NCI-H82 treated with DMSO at 0.1 percent for 48 hours (cell line): ENCODE measurements around the gene LRMDA.

Experiments
- DNase-seq: peaks from one replicate; lab custom pipeline; 2025; ENCODE audit not compliant: unreplicated experiment; lab: John Stamatoyannopoulos, UW

The LRMDA gene

DNA sequence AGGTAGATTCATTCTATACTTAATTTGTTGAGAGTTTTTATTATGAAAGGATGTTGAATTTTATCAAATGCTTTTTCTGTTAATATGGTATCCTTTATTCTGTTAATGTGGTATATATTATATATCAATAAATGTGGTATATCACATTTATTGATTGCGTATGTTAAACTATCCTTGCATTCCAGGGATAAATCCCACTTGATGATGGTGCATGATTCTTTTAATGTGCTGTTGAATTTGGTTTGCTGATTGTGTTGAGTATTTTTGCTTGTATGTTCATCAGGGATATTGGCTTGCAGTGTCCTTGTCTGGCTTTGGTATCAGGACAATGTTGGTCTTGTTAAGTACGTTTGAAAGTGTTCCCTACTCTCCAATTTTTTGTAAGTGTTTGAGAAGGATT lies 11.9 kb downstream of the LRMDA start:
- no peak for DNase-seq

DNA sequence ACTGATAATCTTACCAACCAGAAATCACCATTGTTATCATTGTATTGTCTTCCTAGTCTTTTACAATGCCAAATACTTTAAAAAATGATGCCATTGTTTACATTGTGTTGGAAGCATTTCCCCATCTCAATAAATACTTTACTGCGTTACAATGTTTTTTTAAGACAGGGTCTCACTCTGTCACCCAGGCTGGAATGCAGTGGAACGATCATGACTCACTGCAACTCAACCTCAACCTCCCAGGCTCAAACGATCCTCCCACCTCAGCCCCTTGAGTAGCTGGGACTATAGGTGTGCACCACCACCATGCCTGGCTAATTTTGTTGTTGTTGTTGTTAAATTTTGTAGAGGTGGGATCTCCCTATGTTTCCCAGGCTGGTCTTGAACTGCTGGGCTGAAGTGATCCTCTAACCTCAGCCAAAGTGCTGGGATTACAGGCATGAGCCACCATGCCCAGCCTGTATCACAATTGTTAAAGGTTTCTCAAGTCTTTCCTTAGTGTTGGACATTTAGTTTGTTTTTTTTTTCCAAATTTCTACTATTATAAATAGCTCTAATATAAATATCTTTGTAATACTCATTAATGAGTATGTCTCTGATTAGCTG lies 13.5 kb downstream of the LRMDA start:
- DNase-seq: no peak

DNA sequence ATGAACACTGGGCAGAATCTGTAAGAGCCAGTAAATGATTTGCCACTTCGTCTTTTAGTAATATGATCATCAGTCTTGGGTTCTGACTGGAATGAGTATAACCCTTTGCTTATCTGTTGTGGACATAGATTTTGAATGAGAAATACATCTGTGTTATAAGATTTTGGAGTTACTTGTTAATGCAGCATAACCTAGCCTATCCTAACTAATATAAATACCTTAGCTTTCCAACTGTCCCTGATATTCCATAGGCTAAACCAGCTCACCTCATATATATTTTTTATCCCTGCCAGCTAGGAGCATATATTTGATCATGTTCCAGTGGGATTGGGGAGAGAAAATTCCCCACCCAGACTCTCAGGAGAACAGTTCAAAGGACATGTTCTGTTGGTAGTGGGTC lies 15.1 kb downstream of the LRMDA start:
- no peak for DNase-seq

DNA sequence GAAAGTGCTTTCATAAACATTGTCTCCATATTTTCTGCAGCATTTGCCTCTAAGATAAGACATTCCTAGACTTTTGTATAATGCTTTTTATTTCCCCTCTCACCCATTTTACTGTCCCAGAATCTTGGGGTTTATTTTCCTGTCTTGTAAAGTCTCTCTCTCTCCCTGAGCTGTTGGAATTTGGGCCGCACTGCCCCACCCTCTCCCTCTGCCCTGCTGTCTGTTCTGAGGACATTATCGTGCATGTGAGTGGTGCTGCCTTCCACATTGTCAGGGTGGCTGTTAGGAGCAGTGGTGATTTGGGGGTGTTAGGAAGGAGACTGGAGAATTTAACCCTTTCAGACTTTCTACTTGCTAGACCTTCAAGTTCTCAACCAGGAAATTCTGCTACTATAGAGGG lies 16.7 kb downstream of the LRMDA start:
- DNase-seq: no peak

DNA sequence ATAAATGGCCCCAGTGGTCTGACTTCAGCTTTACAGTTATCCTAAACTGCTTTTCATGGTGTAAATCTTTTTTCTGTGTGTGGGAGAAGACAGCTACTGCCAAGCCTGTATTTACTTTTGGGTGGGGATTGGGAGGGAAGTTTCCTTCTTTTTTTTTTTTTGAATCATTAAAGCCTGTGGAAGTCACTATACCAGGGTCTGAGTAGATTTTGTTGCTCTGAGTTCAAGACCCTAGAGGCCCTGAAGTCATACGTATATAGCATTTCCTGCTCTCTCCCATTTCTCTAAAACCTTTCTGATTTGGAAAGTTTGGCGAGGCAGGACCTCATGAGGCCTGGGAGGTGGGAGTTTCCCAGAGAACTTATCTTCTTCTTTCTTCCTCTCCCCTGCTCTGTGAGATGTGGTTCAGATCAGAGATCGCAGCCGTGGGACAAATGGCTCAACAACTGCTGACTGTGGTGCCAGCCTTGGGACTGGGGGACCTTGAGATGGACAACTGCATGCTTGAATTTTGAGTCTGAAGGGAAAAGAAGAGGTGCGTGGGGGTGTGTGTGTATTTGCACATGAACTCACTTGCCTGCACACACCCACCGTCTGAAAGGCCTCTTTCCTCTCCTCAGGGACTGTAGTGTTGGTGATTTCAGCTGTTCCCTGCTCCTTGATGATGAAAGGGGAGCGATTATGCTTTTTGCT lies 18.1 kb downstream of the LRMDA start:
- DNase-seq: no peak

DNA sequence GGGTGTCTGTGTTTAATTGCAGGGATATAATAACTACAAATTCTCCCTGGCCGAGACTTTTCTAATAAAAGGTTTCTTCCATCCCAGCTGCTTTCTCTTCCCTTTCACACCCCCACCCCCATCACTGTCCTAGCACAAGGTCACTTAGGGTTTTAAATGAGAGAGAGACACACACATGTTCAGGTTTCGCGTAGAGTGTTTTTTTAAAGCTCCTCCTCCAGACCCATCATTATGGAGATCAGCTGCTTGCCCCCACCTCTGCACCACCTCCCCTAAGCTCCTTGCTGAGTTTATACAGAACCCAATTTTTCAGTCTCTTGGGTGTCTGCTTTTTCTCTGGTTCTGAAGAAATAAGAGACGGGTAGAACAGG lies 18.6 kb downstream of the LRMDA start:
- DNase-seq: no peak

DNA sequence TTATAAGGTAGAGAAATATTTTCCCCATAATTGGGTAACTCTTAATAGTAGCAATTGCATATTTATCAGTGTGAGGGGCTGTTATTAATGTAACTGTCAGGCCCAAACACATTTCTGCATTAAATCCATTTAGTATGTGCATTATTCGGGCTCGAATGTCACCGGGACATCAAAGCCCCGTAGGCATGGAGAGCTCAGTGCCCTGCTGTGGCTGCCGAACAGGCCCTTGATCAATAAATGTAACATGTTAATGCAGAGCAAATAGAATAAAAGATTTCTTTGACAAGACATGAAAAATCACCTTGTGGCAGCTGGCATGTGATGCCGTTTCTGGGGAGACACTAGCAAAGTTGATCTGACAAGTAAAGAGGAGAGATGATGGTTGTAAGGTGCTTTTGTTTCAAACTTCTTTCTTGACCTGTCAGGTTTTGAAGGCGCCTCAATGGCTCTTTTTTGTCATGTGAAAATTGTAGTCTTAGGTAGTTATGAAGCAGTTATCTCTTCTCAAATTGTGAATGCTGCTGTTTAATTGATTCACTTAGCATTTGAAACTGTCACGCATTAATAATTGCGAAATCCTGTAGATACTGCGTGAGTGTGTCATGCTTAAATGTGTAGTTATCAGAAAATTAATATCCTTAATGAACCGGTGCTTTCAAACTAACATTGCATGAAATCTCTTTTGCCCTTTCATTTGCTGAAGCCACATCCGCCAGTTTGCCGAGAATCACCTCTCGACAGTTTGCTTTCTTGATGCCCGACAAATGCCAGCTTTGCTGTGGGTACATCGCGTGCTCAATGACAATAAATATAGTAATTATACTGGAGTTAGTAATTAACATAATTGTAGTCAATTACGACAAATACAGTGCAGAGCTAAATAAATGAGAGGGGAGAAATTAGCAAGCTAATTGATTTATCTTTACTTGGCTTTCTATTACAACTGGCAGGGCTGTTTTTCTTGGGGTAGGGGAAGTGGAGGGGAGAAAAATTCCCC lies 19.5 kb downstream of the LRMDA start:
- no peak for DNase-seq

DNA sequence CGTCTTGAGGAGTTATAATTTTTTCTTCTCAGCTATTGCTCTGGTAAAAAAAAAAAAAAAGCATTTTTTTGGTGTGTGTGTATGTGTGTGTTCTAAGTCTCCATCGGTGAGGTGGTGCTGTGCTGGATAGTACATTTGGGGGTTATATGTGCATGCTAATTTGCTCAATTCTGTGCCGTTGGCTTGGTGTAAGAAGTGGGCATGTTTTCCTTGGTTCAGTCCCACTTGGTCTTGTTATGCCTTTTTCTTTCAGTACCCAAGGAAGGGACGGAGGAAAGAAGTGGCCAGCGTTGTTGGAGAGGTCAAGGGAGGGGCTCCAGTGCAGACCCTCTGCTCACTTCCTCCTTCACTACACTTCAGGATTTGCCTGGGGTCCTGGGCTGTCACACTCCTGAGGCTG lies 20.4 kb downstream of the LRMDA start:
- no peak for DNase-seq

DNA sequence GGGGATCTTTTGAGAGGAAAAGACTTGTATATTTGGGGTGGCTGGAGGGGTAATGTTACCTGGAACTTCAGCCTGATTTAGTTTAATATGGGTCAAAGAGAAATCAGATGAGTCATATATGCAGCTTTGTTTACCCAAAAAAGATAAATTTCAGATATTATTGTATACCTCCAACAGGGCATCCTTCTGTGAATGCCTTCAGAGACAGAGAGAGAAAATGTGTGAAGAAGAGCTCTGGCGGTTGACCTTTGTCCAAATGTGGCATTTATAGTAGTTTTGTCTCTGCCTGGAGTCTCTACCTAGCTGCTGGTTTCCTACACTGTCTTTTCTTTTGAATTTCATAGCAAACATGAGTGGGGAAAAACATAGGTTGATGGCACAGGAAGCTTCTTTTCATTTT lies 21.6 kb downstream of the LRMDA start:
- no peak for DNase-seq

DNA sequence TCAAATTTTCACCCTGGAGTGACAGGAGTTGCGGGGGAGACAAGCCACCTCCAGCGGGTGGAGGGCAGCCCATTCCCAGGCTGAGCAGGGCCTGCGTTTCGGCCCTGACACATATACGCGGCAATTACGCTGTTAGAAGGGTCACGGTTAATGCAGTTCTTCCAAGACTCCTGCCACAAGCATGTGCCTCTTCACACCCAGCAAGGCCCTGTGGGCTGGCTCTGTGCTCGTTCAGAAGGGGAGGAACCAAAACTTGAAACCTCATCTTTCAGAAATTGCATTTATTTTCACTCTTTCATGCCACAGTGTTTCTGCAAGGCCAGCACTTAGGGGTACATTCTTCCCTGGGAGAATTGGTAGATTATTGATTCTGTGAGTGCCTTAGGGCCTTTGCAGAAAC lies 24.7 kb downstream of the LRMDA start:
- no peak for DNase-seq

DNA sequence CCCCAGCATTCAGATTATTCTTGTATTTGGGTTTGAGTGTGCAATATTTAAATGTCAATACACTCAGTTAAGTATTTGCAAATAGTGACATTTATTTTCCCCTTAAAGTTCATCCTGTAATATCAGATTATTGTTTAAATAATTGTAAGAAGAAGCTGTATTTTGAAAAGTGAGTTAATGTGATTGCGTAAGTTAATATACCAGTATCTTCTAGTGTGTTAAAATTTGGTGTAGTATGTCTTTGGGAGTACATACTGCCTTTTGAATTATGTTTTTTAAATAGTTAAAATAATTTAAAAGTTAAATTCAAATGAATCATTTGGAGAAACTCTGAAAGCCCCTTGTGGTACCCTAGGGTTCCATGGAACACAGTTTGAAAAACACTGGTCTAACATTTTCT lies 28.6 kb downstream of the LRMDA start:
- no peak for DNase-seq

DNA sequence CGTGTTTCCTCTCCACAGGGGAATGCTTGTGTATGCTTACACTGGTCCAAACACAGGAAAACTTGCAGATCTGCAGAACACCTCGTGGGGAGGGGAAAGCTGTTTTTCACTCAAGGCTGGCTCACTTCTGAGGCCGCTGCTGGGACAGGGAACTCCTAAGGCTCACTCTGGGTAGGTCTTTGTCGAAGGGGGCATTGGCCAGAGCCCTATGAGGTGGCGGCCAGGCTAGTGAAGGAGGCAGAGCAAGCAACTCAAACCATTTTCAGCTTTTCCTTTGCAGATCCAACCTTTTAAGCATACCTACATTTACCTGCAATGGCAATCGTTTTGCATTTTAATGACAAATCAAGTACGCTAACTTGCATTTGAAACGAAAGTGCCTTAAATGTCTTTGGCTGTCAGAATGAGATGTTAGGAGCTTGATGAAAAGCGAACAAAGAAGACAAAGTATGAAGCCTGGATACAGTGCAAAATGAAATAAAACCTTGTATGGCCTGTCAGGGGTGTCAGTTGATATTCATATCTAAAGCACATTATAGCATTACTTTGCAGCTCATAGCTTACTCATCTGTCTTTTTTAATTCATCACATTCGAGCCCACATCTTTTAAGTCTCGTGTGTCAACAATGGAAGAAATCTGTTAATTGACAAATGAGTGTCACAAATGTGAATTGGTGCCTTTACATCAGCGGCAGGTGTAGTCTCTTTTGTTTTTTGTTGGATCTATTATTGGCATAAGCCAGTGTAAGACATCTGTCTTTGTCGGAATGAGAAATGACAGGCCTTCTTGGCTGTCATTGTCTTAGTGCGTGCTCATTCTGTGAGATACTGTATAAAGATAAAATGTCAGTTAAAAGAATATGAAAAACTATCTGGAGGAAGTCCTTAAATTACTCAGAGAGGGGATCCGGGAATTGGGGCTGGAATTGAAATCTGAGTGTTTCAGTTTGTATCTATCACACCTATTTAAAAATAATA lies 30.5 kb downstream of the LRMDA start:
- no peak for DNase-seq

DNA sequence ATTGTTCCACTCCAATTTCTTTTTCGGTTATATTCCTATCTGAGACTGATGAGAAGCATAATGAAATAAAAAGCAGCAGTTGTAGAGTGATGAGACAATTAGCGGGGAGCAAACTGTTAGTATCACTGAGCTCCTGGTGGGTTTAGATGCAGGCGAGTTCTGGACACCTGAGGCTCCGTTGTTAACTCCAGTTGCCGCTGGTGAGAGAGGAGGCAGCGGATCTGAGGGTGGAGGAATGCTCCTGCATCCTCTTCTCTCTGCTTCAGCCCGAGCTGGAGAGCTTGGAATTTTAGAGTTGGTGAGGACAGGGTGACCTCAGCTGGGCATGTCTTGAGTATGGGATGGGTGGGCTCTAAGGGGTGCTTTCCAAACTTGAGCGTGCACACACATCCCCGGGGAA lies 31.4 kb downstream of the LRMDA start:
- DNase-seq: no peak

DNA sequence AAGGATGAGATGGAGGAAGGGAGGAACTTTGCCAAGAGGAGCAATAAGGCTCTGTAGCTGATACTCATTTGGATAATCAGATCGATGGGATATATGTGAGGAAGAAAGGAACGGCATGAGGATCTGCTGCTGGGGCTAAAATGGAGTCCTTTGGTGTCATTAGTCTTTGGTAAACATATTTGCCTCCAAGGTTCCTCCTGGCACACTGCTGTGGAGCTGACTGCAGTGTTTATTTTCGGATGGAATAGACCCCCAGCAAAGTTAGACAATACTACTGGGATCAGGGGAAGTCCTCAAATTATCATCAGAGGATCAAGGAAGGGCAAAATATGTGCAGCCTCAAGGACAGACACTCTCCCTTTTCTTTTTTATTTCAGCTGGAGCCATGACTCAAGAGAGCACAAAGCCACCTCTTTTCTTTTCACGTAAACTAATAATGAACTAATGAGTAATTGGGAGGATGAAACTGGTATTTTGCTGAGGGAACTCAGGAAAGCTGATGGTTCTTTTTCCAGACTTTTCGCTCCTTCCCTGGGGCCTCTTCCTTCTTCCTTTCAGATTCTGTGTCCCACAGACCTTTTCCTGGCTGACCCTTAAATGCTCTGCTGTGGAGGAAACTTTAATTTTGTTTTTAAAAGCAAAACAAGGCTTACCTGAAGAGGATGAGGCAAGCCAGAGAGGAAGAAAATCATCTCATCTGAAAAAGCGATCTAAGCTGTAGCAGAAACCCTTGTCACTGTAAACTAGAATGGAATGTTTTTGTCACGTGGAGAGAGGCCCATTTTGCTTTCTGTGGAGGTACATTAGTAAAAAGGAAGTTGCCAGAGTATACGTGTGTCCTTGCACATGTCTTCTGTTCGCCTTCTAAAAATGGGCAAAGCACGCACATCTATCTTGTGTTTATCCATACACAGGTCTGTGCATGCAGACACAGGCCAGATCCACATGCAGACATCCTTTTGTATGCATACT lies 33.3 kb downstream of the LRMDA start:
- DNase-seq: no peak

DNA sequence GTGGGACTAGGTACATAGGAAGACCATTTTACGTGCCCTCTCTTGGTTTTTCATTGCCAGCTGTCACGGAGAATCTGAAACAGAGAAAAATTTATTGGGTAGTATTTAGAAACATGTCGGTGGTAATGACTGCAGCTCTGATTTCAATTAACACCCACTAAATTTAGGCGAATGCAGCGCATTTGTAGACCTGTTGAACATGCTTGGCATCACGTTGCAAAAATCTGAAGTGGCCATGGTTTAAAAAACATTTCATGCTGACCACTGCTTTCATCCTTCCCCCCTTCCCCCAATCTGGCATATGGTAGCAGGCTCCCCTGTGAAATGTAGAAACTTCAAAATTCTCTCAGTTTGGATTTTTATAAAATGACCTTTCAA lies 34.0 kb downstream of the LRMDA start:
- no peak for DNase-seq

DNA sequence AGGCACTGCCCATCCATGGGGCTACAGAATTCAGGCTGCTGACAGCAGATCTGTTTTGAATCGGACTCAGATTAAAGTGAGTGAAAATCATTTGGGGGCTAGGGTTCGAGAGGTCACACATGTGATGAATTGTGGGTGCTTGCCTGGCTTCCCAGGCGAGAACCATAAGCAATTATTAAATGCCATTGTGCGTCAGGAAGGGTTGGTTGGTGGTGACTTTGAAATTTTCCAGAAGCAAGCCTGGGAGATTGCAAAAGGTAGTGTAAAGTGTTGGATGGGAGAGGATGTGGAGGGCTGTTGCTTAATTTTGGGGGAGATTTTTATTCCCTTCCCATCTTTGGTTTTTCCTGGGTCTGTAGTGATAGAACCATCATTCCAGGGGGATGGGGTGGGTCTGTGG lies 34.6 kb downstream of the LRMDA start:
- no peak for DNase-seq

DNA sequence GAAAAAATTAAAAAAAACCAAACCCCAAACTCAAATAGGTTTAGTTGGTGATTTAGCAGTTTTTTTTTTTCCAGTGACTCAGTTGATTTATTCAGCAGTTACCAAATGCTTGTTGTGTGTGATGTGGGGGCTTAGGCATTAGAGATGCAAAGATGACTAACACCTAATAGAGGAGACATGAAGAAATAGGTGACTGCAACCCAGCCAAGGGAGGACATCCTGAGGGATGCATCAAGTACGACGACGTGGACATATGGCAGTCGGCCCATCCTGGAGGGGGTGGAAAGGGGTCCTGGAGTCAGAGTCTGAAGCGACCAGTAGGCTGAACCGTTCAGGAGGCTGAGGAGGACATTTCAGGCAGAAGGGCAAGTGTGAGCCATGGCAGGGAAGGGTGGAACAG lies 35.5 kb downstream of the LRMDA start:
- no peak for DNase-seq

DNA sequence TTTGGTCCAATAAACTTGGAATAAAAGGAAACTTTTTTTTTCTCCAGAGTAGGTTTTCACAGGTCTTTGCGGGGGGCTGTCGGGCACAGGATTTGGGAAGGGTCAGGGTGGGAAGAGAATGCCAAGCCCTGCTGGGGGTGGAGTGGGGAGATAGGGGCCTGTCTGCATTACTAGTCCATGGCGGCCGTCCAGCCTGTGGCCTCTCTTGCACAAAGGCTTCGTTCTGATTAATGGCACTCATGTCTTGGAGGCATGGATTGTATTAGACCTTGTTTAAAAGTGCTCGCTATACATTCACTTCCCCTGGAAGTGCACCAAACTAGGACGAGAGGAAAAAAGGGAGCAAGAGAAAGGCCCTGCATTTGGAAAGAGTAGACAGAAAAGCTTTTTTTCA lies 37.2 kb downstream of the LRMDA start:
- no peak for DNase-seq

DNA sequence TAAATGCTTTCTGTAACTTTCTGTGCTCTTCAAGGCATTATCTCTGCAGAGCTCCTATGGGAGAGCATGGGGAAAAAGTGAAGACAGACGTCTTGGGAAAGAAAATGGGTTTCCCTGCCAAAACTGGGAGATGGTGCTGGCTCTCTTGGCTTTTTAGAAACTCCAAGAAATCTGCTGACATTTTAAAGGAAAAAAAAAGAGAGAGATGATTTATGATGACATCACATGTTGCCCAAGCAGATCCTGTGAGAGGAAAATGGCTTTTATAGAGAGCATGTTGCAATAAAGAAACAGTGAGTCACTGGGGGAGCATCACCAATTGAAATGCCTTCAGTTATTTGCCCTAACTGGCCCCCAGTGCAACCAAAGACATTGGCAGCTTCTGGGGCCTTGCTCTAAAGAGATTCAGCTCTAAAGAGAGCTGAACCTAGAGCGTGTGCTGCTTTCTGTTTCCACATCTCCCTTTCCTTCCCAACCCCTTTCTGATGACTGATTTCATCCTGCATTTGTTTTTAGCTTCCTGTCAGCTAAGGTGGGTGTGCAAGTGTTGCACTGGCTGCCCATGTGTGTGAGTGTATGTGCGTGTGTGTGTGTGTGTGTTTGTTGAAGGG lies 37.7 kb downstream of the LRMDA start:
- DNase-seq: no peak
